ENCODE results near the gene NLRP3. TPM values are rescaled to one million over a fixed set of nuclear protein-coding genes. Genes with fewer than 3 reads are reported as not detected.
A peak's percentile ranks its signal among the peaks of the same experiment; 100 is the strongest.

The NLRP3 gene
- total RNA-seq, 1 experiment from 2014 or later, result not detected

- no TSS peak for BruUV-seq (replicated peaks)
- POLR2A ChIA-PET, result no interaction called here
- RAD21 ChIA-PET (ENCODE audit: low non-redundant PET in 1 of 2, low total read pairs in 2 of 2, uncharacterized antibody in 2 of 2, unreplicated experiment in 2 of 2), result interaction anchor here in 1 of 2 experiments (0.7 kb wide), 1 partner anchor 17 kb away, joined by 3 read pairs; no protein-coding TSS in a partner anchor
- Histone ChIP-seq H2AFZ (ENCODE audit: low read depth, low read length, poor library complexity, severe bottlenecking) (no peak overlapping the region), H3K9me2 (ENCODE audit: insufficient read depth) (no peaks in the 10 kb centered on the region), H3K27me3 (ENCODE audit: insufficient read depth, low read length) (no peaks in the 10 kb centered on the region), H3K9me3 (ENCODE audit: control insufficient read depth in 1 of 2, insufficient read depth in 1 of 2, low read depth in 1 of 2, low read length in 2 of 2) (no peaks in the 10 kb centered on the region), H4K20me1 (ENCODE audit: insufficient read depth) (no peaks in the 10 kb centered on the region), H3K27ac (ENCODE audit: low read depth, low read length) (no peak overlapping the region), H3K9ac (ENCODE audit: low read length) (no peak overlapping the region), H3K4me3 (replicated peaks in 1 of 2; ENCODE audit: low read depth in 1 of 2, low read length in 2 of 2) (no peak overlapping the region), H3K36me3 (ENCODE audit: control insufficient read depth in 1 of 2, insufficient read depth in 2 of 2, low read length in 2 of 2) (no peaks in the 10 kb centered on the region), H3K4me2 (ENCODE audit: low read length) (peak overlapping the region; percentile 13; the same call in 1 of the 2 replicates), H3K79me2 (ENCODE audit: insufficient read depth, low read length) (no peaks in the 10 kb centered on the region), H3K4me1 (ENCODE audit: control insufficient read depth in 1 of 2, insufficient read depth in 2 of 2, low read length in 2 of 2) (no peaks in the 10 kb centered on the region)
- peak; percentile 57 for DNase-seq (ENCODE audit: low read depth, low spot score)
- TF ChIP-seq CTCF (IDR thresholded peaks at IDR 0.05 in 2 of 3, conservative IDR thresholded peaks at IDR 0.05 in 1 of 3; ENCODE audit: borderline replicate concordance in 1 of 3, insufficient read depth in 1 of 3, low read depth in 2 of 3, low read length in 2 of 3) (peak; percentile 72 to 93 (median 87)), RAD21 (IDR thresholded peaks at IDR 0.05; ENCODE audit: low read depth) (peak; percentile 70), YY1 (IDR thresholded peaks at IDR 0.05; ENCODE audit: extremely low read depth, insufficient replicate concordance, low read depth, low read length) (peak; percentile 40)
- TF ChIP-seq, protein P1, sequence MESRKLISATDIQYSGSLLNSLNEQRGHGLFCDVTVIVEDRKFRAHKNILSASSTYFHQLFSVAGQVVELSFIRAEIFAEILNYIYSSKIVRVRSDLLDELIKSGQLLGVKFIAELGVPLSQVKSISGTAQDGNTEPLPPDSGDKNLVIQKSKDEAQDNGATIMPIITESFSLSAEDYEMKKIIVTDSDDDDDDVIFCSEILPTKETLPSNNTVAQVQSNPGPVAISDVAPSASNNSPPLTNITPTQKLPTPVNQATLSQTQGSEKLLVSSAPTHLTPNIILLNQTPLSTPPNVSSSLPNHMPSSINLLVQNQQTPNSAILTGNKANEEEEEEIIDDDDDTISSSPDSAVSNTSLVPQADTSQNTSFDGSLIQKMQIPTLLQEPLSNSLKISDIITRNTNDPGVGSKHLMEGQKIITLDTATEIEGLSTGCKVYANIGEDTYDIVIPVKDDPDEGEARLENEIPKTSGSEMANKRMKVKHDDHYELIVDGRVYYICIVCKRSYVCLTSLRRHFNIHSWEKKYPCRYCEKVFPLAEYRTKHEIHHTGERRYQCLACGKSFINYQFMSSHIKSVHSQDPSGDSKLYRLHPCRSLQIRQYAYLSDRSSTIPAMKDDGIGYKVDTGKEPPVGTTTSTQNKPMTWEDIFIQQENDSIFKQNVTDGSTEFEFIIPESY (IDR thresholded peaks at IDR 0.05; ENCODE audit: extremely low read depth, insufficient replicate concordance, low read length), result no peak
- CTCF ChIA-PET, result interaction anchor here (0.6 to 2.0 kb wide), 6 partner anchors 9 to 869 kb away, joined by 3 to 16 read pairs (median 5); no protein-coding TSS in a partner anchor
- ATAC-seq, result peak; percentile 99
- intact Hi-C loops (cut with micrococcal nuclease), result loop anchor here (1.0 kb wide), 3 partner anchors 18 to 186 kb away; no protein-coding TSS in a partner anchor
Observed at GRCh38 chr1:247390116-247390791, 25.7 kb upstream of the NLRP3 start.

Measured in HCT116 (cell line).